GM19239 (cell line): ENCODE results near the gene LRRN4.

Experiments
- DNase-seq: peaks from one replicate; pipeline ENCODE4 v3.0.0; 2011; ENCODE audit warnings: low spot score; ENCODE audit not compliant: insufficient read length
- FAIRE-seq: peaks from 2 replicates; lab custom pipeline; 2011; peaks lifted over from hg19 to GRCh38; lab: Jason Lieb, UNC

LRRN4 gene

DNA sequence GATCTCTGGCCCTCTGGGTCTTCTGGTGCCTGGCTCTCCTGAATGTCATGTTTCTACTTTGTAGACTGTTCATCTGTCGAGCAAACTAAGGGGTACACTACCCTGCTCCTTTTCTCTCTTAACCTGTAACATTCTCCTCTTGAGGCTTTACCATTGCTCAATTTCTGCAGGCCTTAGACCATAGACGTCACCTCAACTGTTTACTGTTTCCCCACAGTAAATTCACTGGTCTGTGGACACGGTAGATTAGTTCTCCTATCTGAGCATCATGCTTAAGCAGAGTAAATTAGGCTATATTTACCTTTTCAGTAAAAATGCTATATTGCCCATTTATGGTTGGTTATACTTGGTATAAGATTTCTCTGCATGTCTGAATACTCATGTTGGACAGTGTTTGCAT is 62.9 kb downstream of the LRRN4 start:
- FAIRE-seq (no peak), DNase-seq (no peak)
